ENCODE results near the gene CLCN5. TPM values are rescaled to one million over a fixed set of nuclear protein-coding genes. Genes with fewer than 3 reads are reported as not detected.

CLCN5 gene
- total RNA-seq (2014; rRNA removed; shearing (Covaris generic)), result 6.8 and 9.4 TPM in 2 replicates
- 7.0 and 8.4 TPM in 2 replicates for polyA plus RNA-seq (2014; cell fraction: nucleus; rRNA removed)

GRCh38 chrX:49922291-49923241 is at the start of gene CLCN5:
TSS of gene CLCN5 (plus strand) at chrX:49922596. CDS start at chrX:49925299, 2,703 bp downstream.
- peak; percentile 95 for DNase-seq (ENCODE audit: extremely low read depth, low read depth)

GRCh38 chrX:49876750-49877149 is 45.6 kb upstream of the CLCN5 start:
- peak; percentile 28 for DNase-seq (ENCODE audit: extremely low read depth, low read depth)

- DNase-seq (ENCODE audit: extremely low read depth, low read depth), result no peak
Measured at GRCh38 chrX:49877397-49878101, 44.8 kb upstream of the CLCN5 start.

GRCh38 chrX:49878128-49878833 is 44.1 kb upstream of the CLCN5 start:
- no peak for DNase-seq (ENCODE audit: extremely low read depth, low read depth)

- DNase-seq (ENCODE audit: extremely low read depth, low read depth), result peak; percentile 68
Measured at GRCh38 chrX:49878834-49879655, 43.4 kb upstream of the CLCN5 start, which contains the start of gene USP27X. TSS of gene USP27X (plus strand) at chrX:49879484. CDS start at chrX:49880308, 824 bp downstream.

- DNase-seq (ENCODE audit: extremely low read depth, low read depth), result no peak
Measured at GRCh38 chrX:49879656-49880277, 42.6 kb upstream of the CLCN5 start.

- no peak for DNase-seq (ENCODE audit: extremely low read depth, low read depth)
Measured at GRCh38 chrX:49880668-49881067, 41.7 kb upstream of the CLCN5 start.

- DNase-seq (ENCODE audit: extremely low read depth, low read depth), result peak; percentile 44
Measured at GRCh38 chrX:49884290-49884862, 38.0 kb upstream of the CLCN5 start.

GRCh38 chrX:49892542-49892941 is 29.9 kb upstream of the CLCN5 start:
- no peak for DNase-seq (ENCODE audit: extremely low read depth, low read depth)

- no peak for DNase-seq (ENCODE audit: extremely low read depth, low read depth)
Measured at GRCh38 chrX:49896951-49897350, 25.4 kb upstream of the CLCN5 start.

GRCh38 chrX:49901048-49901447 is 21.3 kb upstream of the CLCN5 start:
- no peak for DNase-seq (ENCODE audit: extremely low read depth, low read depth)

GRCh38 chrX:49910344-49910743 is 12.1 kb upstream of the CLCN5 start:
- DNase-seq (ENCODE audit: extremely low read depth, low read depth), result no peak

GRCh38 chrX:49912086-49912485 is 10.3 kb upstream of the CLCN5 start:
- DNase-seq (ENCODE audit: extremely low read depth, low read depth), result no peak

- DNase-seq (ENCODE audit: extremely low read depth, low read depth), result no peak
Measured at GRCh38 chrX:49912861-49913260, 9.5 kb upstream of the CLCN5 start.

- DNase-seq (ENCODE audit: extremely low read depth, low read depth), result peak; percentile 56
Measured at GRCh38 chrX:49915361-49916222, 6.8 kb upstream of the CLCN5 start.

GRCh38 chrX:49919617-49920016 is 2.8 kb upstream of the CLCN5 start:
- DNase-seq (ENCODE audit: extremely low read depth, low read depth), result no peak

GRCh38 chrX:49921109-49921508 is 1.3 kb upstream of the CLCN5 start:
- no peak for DNase-seq (ENCODE audit: extremely low read depth, low read depth)

- no peak for DNase-seq (ENCODE audit: extremely low read depth, low read depth)
Measured at GRCh38 chrX:49925176-49925575, 2.8 kb downstream of the CLCN5 start.
